GM23338 (cell line): ENCODE results near the gene SSH2.

Experiments
- CREB1 ChIP-seq: fragments of 250-450 bp; sonication (Bioruptor Pico); IDR thresholded peaks from 2 replicates; pipeline ENCODE4 v1.5.0; 2020; ENCODE audit warnings: low read depth, mild to moderate bottlenecking, moderate library complexity
- ETS1 ChIP-seq: IDR thresholded peaks from 2 replicates; pipeline ENCODE4 v1.6.1; 2016; ENCODE audit warnings: antibody characterized with exemption
- EZH2 ChIP-seq: fragments of 200-600 bp; sonication (generic); IDR thresholded peaks from one replicate; pipeline ENCODE4 v1.8.0; 2017; ENCODE audit warnings: antibody characterized with exemption, mild to moderate bottlenecking, low read depth; ENCODE audit not compliant: unreplicated experiment
- EZH2phosphoT487 ChIP-seq: fragments of 200-600 bp; sonication (generic); IDR thresholded peaks from one replicate; pipeline ENCODE4 v1.8.1; 2018; ENCODE audit warnings: antibody characterized with exemption; ENCODE audit not compliant: unreplicated experiment
- JUNB ChIP-seq: IDR thresholded peaks from one replicate; pipeline ENCODE4 v1.6.1; 2016; ENCODE audit warnings: antibody characterized with exemption; ENCODE audit not compliant: unreplicated experiment
- NANOG ChIP-seq: IDR thresholded peaks from 2 replicates; pipeline ENCODE4 v1.6.1; 2016; ENCODE audit warnings: antibody characterized with exemption, borderline replicate concordance
- POLR2AphosphoS5 ChIP-seq: IDR thresholded peaks from 2 replicates; pipeline ENCODE4 v1.6.1; 2016; ENCODE audit warnings: antibody characterized with exemption, low read depth
- STAT1 ChIP-seq: IDR thresholded peaks from one replicate; pipeline ENCODE4 v1.6.1; 2016; ENCODE audit warnings: antibody characterized with exemption; ENCODE audit not compliant: unreplicated experiment
- ZNF114 ChIP-seq: fragments of 250-450 bp; sonication (Bioruptor Pico); IDR thresholded peaks from 2 replicates; pipeline ENCODE4 v1.5.0; 2020; ENCODE audit warnings: mild to moderate bottlenecking, moderate library complexity
- ZNF331 ChIP-seq: fragments of 250-450 bp; sonication (Bioruptor Pico); IDR thresholded peaks from 2 replicates; pipeline ENCODE4 v1.5.0; 2020; ENCODE audit warnings: low read depth, mild to moderate bottlenecking, moderate library complexity
- TF ChIP-seq, protein P1 (sequence below), 2 experiments: fragments of 200-600 bp in 1 of 2; sonication (generic) in 1 of 2; conservative IDR thresholded peaks; 2 replicates each; pipeline versions ENCODE4 v1.5.1 to v1.6.1; 2016 to 2017; ENCODE audit warnings: antibody characterized with exemption in 2 of 2, low read depth in 2 of 2, mild to moderate bottlenecking in 2 of 2, moderate library complexity in 1 of 2
- TF ChIP-seq, protein P2 (sequence below): IDR thresholded peaks from one replicate; pipeline ENCODE4 v1.6.1; 2018; ENCODE audit warnings: antibody characterized with exemption; ENCODE audit not compliant: unreplicated experiment
- TF ChIP-seq, protein P3 (sequence below): fragments of 250-450 bp; sonication (Bioruptor Pico); IDR thresholded peaks from 2 replicates; pipeline ENCODE4 v1.5.0; 2020; ENCODE audit warnings: mild to moderate bottlenecking, moderate library complexity

DNA sequence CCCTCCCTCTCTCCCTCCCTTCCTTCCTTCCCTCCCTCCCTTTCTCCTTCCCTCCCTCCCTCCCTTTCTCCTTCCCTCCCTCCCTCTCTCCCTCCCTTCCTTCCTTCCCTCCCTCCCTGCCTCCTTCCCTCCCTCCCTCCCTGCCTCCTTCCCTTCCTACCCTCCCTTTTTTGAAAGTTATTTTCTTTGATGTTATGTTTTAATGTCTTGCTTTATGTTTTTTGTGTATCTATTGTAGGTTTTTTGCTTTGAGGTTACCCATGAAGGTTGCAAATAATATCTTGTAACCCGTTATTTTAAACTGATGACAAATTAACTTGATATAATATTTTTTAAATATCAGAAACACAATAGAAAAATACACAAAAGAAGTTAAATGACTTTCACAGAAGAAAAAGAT lies 96.2 kb downstream of the SSH2 start:
- no peak for TF ChIP-seq EZH2phosphoT487
- TF ChIP-seq, protein P1, sequence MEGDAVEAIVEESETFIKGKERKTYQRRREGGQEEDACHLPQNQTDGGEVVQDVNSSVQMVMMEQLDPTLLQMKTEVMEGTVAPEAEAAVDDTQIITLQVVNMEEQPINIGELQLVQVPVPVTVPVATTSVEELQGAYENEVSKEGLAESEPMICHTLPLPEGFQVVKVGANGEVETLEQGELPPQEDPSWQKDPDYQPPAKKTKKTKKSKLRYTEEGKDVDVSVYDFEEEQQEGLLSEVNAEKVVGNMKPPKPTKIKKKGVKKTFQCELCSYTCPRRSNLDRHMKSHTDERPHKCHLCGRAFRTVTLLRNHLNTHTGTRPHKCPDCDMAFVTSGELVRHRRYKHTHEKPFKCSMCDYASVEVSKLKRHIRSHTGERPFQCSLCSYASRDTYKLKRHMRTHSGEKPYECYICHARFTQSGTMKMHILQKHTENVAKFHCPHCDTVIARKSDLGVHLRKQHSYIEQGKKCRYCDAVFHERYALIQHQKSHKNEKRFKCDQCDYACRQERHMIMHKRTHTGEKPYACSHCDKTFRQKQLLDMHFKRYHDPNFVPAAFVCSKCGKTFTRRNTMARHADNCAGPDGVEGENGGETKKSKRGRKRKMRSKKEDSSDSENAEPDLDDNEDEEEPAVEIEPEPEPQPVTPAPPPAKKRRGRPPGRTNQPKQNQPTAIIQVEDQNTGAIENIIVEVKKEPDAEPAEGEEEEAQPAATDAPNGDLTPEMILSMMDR (conservative IDR thresholded peaks at IDR 0.05; ENCODE audit: low read depth in 2 of 2) = no peak
- no peak for TF ChIP-seq POLR2AphosphoS5
- no peak for TF ChIP-seq EZH2
- TF ChIP-seq, protein P2, sequence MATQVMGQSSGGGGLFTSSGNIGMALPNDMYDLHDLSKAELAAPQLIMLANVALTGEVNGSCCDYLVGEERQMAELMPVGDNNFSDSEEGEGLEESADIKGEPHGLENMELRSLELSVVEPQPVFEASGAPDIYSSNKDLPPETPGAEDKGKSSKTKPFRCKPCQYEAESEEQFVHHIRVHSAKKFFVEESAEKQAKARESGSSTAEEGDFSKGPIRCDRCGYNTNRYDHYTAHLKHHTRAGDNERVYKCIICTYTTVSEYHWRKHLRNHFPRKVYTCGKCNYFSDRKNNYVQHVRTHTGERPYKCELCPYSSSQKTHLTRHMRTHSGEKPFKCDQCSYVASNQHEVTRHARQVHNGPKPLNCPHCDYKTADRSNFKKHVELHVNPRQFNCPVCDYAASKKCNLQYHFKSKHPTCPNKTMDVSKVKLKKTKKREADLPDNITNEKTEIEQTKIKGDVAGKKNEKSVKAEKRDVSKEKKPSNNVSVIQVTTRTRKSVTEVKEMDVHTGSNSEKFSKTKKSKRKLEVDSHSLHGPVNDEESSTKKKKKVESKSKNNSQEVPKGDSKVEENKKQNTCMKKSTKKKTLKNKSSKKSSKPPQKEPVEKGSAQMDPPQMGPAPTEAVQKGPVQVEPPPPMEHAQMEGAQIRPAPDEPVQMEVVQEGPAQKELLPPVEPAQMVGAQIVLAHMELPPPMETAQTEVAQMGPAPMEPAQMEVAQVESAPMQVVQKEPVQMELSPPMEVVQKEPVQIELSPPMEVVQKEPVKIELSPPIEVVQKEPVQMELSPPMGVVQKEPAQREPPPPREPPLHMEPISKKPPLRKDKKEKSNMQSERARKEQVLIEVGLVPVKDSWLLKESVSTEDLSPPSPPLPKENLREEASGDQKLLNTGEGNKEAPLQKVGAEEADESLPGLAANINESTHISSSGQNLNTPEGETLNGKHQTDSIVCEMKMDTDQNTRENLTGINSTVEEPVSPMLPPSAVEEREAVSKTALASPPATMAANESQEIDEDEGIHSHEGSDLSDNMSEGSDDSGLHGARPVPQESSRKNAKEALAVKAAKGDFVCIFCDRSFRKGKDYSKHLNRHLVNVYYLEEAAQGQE = no peak
- no peak for TF ChIP-seq CREB1 (CRISPR knock-in tag)
- TF ChIP-seq STAT1 = no peak
- no peak for TF ChIP-seq JUNB
- no peak for TF ChIP-seq ZNF331
- TF ChIP-seq NANOG = no peak
- TF ChIP-seq ZNF114 (CRISPR knock-in tag) = no peak
- TF ChIP-seq, protein P3, sequence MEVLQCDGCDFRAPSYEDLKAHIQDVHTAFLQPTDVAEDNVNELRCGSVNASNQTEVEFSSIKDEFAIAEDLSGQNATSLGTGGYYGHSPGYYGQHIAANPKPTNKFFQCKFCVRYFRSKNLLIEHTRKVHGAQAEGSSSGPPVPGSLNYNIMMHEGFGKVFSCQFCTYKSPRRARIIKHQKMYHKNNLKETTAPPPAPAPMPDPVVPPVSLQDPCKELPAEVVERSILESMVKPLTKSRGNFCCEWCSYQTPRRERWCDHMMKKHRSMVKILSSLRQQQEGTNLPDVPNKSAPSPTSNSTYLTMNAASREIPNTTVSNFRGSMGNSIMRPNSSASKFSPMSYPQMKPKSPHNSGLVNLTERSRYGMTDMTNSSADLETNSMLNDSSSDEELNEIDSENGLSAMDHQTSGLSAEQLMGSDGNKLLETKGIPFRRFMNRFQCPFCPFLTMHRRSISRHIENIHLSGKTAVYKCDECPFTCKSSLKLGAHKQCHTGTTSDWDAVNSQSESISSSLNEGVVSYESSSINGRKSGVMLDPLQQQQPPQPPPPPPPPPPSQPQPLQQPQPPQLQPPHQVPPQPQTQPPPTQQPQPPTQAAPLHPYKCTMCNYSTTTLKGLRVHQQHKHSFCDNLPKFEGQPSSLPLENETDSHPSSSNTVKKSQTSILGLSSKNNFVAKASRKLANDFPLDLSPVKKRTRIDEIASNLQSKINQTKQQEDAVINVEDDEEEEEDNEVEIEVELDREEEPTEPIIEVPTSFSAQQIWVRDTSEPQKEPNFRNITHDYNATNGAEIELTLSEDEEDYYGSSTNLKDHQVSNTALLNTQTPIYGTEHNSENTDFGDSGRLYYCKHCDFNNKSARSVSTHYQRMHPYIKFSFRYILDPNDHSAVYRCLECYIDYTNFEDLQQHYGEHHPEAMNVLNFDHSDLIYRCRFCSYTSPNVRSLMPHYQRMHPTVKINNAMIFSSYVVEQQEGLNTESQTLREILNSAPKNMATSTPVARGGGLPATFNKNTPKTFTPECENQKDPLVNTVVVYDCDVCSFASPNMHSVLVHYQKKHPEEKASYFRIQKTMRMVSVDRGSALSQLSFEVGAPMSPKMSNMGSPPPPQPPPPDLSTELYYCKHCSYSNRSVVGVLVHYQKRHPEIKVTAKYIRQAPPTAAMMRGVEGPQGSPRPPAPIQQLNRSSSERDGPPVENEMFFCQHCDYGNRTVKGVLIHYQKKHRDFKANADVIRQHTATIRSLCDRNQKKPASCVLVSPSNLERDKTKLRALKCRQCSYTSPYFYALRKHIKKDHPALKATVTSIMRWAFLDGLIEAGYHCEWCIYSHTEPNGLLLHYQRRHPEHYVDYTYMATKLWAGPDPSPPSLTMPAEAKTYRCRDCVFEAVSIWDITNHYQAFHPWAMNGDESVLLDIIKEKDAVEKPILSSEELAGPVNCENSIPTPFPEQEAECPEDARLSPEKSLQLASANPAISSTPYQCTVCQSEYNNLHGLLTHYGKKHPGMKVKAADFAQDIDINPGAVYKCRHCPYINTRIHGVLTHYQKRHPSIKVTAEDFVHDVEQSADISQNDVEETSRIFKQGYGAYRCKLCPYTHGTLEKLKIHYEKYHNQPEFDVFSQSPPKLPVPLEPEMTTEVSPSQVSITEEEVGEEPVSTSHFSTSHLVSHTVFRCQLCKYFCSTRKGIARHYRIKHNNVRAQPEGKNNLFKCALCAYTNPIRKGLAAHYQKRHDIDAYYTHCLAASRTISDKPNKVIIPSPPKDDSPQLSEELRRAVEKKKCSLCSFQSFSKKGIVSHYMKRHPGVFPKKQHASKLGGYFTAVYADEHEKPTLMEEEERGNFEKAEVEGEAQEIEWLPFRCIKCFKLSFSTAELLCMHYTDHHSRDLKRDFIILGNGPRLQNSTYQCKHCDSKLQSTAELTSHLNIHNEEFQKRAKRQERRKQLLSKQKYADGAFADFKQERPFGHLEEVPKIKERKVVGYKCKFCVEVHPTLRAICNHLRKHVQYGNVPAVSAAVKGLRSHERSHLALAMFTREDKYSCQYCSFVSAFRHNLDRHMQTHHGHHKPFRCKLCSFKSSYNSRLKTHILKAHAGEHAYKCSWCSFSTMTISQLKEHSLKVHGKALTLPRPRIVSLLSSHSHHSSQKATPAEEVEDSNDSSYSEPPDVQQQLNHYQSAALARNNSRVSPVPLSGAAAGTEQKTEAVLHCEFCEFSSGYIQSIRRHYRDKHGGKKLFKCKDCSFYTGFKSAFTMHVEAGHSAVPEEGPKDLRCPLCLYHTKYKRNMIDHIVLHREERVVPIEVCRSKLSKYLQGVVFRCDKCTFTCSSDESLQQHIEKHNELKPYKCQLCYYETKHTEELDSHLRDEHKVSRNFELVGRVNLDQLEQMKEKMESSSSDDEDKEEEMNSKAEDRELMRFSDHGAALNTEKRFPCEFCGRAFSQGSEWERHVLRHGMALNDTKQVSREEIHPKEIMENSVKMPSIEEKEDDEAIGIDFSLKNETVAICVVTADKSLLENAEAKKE = no peak
- TF ChIP-seq ETS1 = no peak
